Measurements from ENCODE around the gene ESPN.
"Not testable (repeated sequence)": the region's sequence is repeated elsewhere in the genome, so short reads cannot be mapped to it uniquely, and the experiment has no call there.

ESPN gene

DNA sequence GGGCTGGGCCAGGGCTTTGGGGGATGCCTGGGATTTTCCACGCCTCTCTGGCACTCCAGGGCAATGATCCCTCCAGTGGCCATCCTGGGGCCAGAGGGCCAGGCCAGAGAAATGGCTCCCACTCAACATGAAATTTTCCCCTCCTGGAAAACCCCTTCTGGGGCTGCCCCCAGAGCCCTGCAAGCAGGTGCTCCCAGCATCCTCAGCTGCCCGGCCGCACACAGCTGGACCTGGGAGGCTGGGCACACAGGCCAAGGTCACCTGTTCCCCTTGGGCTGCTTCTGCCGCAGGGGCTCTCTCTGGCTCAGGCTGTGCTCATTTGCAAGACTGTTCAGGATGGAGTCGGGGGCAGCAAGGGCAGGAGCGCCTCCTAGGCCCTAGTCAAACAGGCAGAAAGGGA, 3.9 kb downstream of the ESPN start:
- not testable (repeated sequence) for DNase-seq

DNA sequence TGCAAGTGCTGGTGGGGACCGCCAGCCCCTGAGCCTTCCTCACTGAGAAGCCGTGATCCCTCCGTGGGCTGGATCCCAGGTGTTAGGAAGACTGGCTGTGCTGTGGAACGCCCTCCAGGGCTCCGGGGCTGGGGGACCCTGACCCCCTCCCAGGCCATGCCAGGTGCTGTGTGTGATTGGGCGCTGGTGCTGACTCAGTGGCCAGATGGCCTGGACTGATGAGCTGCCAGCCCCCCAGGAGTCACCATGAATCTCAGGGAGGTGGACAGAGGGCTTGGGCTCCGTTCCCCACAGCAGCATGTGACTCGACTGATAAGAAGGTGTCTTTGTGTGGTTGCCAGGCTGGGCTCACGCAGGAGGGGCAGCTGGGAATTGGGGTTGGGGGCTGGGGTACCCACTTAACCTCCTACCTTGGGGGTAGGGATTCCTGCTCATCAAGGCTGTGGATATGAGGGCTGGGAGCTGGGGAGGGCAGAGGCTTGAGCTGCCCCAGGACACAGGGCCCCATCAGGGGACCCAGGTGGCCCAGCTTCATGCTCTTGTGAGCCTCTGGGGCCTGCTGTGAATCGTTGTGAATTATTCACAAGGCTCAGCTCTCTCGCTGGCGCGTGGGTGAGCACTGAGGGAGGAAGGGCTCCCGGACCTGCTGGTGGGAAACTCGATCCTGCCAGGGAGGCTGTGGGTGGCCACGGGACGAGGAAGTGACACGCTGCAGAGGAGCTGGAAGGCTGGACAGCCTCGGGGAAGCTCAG, 5.3 kb downstream of the ESPN start:
- DNase-seq = not testable (repeated sequence)

DNA sequence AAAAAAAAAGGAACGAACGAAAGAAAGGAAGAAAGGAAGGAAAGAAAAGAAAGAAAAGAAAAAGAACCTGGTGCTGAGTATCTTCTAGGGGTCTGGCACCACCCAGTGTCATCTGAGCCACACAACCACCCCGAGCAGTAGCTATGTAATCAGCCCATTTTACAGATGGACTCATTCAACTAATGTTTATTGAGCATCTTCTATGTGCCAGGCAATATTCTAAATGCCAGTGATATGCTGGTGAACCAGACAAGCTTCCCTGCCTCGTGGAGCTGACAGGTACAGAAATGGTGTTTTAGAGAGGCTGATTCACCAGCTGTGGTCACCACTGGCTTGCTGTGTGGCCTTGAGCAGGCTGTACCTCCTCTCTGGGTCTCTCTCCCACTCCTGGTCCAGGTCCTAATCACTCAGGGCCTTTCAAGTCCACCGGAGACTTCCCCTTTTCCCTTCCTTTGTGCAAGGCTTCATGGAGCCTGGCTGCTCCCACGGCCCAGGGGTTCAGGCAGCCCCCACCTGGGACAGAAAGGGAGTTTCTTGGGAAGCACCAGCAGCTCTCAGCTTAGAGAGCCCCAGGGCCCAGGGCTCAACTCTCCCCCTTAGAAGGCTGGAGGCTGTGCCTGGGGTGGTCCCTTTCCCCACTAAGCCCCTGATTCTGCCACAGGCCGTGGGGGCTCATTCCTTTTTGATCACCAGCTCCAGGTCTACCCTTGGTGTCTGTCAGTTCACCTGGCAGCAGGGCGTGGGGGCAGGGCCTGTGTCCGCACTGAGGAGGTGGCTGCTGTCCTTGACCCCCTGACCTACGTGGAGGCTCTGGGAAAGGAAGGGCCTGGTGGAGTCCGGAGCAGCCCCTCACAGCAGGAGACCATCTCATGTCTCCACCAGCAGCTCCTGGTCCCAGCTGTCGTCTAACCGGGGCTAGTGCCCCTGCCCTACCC, 7.3 kb downstream of the ESPN start:
- not testable (repeated sequence) for DNase-seq

DNA sequence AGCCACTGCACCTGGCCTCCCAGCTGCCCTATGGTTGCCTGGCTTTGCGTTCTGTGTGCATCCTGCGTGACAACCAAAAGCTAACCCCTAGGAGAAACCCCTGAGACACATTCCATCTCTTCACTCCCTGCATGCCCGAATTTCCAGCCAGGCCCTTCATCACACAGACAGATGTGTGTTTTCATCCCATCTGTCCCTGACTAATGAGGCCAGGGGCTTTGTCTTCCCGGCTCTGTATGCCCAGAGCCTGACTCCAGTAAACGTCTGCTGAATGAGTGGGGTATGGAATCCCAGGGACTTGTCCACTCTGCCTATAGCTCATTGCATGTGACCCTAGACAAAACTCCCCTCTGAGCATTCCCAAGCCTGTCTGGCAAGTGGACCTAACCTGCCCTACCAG, 9.6 kb downstream of the ESPN start:
- DNase-seq = no peak

GRCh38 chr1:6435129-6435528, 10.6 kb downstream of the ESPN start:
- no peak for DNase-seq

DNA sequence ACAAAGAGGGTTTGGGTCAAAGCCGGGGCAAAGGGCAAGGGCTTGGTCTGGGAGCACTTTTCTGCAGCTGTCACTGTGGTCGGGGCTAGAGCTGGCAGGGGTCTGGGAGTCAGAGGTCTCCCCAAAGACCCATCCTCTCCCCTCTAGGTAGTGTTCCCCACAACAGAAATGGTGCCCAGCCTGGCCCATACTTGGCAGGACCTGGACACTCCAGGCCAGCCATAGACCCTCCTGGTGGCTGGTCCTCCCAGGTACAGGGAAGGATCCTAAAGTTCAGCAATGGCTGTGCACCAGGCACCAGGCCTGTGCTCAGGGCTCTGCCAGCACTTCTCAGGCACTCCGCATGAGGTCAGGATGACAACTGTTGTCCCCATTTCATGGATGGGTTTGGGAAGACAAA, 11.0 kb downstream of the ESPN start:
- no peak for DNase-seq

DNA sequence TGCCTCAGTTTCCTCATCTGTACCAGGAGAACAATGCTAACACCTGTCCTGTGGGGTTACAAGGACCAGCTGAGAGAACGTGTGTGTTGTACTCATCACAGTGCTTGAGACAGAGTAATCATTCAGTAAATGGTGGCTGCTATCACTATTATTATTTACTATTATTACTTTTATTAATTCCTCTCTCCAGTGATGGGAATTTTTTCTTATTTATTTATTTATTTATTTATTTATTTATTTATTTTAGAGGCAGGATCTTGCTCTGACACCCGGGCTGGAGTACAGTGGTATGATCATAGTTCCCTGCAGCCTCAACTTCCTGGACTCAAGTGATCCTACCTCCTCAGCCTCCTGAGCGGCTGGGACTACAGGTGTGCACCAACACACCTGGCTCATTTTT, 11.7 kb downstream of the ESPN start:
- DNase-seq = not testable (repeated sequence)

DNA sequence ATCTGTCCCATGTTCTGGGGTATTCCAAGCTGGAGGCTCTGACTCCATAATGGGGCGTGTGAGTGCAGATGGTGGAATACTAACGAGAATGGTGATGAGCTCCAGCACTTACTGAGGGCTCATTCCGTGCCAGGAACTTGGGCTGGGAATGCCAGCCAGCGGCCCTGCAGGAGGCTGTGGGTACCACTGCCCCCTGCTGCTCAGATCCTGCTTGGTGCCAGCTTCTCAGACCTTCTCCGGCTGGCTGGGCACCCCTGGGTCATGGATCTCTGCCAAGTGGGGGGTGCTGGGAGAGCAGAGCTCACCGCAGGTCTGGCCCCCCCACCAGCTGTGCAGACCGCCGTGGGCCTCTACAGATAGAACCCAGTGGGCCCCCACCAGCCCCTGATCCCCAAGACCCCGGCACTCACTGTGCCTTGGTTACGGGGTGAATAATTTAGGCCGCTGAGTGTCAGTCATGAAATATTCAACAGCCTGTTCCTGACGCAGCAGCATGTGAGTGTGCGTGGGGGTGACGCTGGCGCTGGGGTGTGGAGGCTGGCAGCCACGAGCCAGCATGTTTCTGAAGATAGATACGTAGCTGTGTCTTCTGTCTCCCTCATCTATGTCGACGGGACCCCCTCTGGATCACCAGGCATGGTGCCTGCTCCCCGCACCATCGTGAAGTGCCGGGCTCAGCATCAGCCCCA, 12.6 kb downstream of the ESPN start:
- DNase-seq = not testable (repeated sequence)

DNA sequence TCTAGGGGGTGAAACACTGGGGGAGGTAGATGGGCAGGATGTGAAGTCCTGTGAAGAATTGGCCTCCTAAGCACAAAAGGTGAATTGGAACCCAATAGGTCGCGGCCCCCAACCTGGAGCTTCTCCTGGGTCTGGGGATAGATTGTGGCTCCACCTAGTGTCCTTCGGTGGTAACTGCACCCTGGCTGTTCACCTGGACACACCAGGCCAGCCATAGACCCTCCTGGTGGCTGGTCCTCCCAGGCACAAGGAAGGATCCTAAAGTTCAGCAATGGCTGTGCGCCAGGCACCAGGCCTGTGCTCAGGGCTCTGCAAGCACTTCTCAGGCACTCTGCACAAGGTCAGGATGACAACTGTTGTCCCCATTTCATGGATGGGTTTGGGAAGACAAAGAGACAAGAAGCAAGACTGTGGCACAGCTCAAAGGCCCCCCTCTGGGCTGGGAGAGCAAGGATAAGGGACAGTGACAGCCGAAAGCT, 13.5 kb downstream of the ESPN start:
- peak; percentile 73 for DNase-seq

DNA sequence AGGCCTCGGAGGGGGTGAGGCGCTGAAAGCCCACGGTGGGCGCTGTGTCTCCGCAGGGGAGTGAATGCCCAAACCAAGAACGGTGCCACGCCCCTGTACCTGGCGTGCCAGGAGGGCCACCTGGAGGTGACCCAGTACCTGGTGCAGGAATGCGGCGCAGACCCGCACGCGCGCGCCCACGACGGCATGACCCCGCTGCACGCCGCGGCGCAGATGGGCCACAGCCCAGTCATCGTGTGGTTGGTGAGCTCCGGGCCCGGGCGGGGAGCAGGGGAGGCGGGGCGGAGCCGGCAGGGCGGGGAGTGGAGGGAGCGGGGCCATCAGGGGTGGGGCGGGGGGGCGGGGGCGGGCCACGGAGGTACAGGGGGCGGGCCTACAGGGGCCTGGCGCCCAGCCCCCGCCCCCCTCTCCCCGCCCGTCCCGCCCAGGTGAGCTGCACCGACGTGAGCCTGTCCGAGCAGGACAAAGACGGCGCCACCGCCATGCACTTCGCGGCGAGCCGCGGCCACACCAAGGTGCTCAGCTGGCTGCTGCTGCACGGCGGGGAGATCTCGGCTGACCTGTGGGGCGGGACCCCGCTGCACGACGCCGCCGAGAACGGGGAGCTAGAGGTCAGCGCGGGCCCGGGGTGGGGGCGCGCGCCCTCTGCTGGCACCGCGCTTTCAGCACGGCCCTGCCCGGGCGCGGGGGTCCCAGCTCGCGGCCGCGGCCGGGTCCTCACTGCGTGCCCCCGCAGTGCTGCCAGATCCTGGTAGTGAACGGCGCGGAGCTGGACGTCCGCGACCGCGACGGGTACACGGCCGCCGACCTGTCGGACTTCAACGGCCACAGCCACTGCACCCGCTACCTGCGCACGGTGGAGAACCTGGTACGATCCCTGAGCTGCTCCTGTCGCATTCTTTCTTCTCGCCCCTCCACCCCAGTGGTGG, 15.9 kb downstream of the ESPN start:
- DNase-seq = peak; percentile 76

GRCh38 chr1:6441586-6441985, 17.0 kb downstream of the ESPN start:
- DNase-seq = no peak

DNA sequence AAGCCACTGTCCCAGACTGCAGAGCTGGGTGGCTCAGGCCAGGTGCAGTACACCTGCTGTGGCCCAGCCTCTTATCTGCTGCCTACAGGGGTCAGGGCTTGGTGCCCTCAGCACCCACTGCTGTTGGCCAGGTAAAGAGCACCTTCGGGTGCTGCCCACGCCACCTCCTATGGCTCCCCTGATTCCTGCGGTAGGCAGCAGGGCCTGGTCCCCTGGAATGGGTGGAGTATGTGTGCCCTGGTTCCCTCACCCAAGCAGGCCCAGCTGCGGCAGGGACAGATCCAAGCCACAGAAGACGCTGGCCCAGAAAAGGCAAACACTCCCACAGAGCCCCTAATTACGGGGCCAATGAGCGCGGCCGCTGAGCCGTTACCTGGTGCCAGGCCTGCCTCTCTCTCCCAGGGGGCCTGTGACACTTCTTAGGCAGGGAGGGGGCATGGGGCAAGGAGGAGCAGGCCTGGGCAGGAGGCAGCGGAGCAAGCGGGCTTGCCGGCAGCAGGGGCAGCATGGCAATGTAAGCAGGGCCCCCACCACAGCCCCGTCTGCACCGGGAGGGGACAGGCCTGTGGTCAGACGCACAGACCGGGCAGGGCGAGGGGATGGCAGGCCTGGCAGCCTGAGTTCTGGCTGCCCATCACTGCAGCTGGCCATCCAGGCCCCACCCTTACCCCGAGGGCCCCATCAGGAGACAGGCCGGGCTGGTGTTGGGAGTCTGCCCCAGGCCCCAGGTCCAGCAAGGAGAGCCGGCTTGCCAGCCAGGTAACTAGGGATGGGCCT, 19.0 kb downstream of the ESPN start:
- DNase-seq = no peak

- DNase-seq = no peak
Observed at GRCh38 chr1:6444377-6444776, 19.8 kb downstream of the ESPN start.

DNA sequence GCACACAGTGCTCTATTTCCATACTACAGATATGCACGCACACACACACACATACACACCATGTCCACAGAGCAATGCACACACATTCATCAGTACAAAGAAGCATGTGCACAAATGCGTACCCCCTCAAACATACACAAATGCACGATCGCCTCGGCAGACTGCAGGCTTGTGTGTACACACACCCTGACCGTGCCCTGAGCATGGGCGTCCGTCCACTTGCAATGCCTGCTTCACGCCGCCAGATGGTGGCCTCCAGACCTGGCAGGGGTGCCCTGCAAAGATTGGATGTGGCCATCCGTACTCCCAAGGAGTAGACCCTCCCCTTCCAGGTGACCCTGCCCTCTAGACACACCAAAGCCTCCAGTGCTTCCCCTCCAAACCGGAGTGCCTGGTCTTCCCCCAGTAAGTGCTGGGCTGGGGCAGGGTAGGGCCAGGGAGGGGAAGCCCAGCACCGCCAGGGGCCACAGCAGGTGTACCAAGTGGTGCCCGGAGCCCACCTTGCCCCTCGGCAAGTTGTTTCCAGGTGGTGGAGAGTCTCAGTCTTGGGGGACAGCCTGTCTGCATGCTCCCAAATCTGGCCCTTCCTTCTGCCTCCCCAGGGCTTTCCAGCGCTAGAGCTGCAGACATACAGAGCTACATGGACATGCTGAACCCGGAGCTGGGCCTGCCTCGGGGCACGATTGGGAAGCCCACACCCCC, 20.6 kb downstream of the ESPN start:
- no peak for DNase-seq

DNA sequence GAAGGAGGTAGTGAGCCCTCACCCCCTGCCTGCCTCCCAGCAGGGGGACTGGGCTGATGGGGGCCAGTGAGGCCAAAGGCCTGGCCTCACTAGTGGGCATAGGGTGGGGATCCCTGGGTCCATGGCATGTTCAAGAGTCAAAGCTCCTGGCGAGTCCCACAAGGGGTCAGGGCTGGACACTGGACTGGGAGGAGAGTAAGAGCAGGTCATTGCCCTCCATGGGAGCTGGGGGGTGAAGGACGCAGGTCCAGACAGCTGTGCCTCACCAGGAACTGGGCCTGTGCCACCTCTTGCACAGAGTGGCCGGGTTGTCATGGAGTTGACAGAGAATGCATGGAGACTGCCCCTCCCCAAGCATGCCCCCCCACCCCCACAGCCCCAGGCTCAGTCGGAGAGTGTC, 21.4 kb downstream of the ESPN start:
- not testable (repeated sequence) for DNase-seq

DNA sequence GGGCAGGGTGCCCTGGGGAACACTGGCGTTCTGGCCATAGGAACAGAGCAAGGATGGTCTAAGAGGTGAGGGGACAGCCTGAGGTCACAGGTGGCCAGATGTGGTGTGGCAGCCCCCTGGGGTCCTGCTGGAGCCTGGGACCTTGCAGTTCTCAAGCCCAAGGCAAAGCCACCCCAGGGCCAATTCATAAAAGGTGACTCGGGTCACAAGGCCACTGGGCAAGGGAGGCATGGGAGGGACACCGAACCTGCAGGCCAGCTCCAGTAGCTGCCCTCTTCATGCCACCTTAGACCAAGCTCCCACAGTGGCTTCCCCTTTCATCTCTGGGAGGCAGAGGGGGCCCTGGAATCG, 22.1 kb downstream of the ESPN start:
- no peak for DNase-seq

- no peak for DNase-seq
Observed at GRCh38 chr1:6447016-6447817, 22.6 kb downstream of the ESPN start.

DNA sequence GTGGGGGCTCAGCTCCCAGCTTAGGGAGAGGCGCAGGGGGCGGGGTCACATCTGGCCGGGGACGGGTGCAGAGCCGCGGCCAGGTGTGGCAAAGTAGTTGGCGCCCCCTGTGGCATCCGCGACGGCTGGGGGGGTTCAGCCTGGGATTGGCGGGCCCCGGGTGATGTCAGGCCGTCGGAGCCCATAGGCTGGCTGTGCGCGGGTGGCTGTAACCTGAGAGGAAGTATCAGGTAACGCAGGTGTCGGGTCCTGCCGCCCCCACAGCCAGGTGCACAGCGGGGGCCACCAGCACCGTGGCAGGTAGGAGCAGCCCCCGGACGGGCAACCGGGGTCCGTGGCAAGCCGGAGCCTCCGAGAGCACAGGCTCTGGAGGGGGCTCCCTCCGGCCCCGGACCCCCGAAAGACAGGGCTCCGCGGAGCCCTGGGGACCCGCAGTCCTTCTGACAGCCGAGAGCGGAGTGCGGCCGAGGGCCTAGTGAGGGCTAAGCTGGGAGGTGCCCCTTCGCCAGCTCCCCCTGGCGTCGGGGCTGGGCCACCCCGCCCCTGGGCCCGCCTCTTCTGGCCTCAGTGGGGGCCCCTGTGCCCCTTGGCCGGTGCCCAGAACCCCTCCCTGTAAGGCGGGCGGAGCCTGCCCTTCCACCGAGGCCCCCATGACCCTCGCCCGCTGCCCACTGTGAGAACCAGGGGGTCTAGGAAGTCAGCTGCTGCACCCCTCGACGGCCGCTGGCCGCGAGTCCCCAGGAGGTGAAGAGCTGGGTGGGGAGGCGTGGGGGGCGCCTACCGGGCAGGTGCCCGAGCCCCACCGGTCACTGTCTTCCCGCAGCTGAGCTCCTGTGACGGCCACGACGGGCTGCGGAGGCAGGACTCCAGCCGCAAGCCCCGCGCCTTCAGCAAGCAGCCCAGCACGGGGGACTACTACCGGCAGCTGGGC, 23.5 kb downstream of the ESPN start:
- no peak for DNase-seq
